Measurements from ENCODE around the gene RGS1.
A peak's percentile ranks its signal among the peaks of the same experiment; 100 is the strongest.
"Not testable (repeated sequence)": the region's sequence is repeated elsewhere in the genome, so short reads cannot be mapped to it uniquely, and the experiment has no call there.

Gene RGS1

GRCh38 chr1:192575499-192576189 lies at the start of gene RGS1:
Gene RGS1, plus strand, starts transcription at chr1:192575773. Its CDS starts 20 bp downstream, at chr1:192575793.
- H3K4me1 ChIP-seq (ENCODE audit: insufficient read depth, low read length), result peaks cover 3% of the 10 kb centered on the region; the same call in 1 of the 2 replicates
- H3K4me3 ChIP-seq (ENCODE audit: low read length), result no peak within 1 kb of the TSS
- no peaks in the 10 kb centered on the region for H3K36me3 ChIP-seq (ENCODE audit: insufficient read depth, low read depth, low read length)
- H3K27me3 ChIP-seq (ENCODE audit: insufficient read depth, low read length), result no peaks in the 10 kb centered on the region
- H3K9me3 ChIP-seq (ENCODE audit: insufficient read depth, low read depth, low read length), result no peaks in the 10 kb centered on the region
- H3K27ac ChIP-seq (ENCODE audit: low read length), result no peak within 1 kb of the TSS
- H3K9ac ChIP-seq (ENCODE audit: low read depth, low read length), result no peak within 1 kb of the TSS

GRCh38 chr1:192527111-192527795 lies 48.3 kb upstream of the RGS1 start:
- H3K36me3 ChIP-seq (ENCODE audit: insufficient read depth, low read depth, low read length), result no peaks in the 10 kb centered on the region
- H3K9me3 ChIP-seq (ENCODE audit: insufficient read depth, low read depth, low read length), result no peaks in the 10 kb centered on the region

GRCh38 chr1:192527950-192528349 lies 47.6 kb upstream of the RGS1 start:
- Histone ChIP-seq H3K9me3 (ENCODE audit: insufficient read depth, low read depth, low read length) (no peaks in the 10 kb centered on the region), H3K27ac (ENCODE audit: low read length) (no peak overlapping the region), H3K9ac (ENCODE audit: low read depth, low read length) (no peak overlapping the region), H3K4me3 (ENCODE audit: low read length) (no peak overlapping the region), H3K4me1 (ENCODE audit: insufficient read depth, low read length) (peaks cover 8% of the 10 kb centered on the region), H3K36me3 (ENCODE audit: insufficient read depth, low read depth, low read length) (no peaks in the 10 kb centered on the region), H3K27me3 (ENCODE audit: insufficient read depth, low read length) (no peaks in the 10 kb centered on the region)

More at GRCh38 chr1:192527111-192527795, 48.3 kb upstream of the RGS1 start:
- peaks cover 8% of the 10 kb centered on the region for H3K4me1 ChIP-seq (ENCODE audit: insufficient read depth, low read length)
- H3K9ac ChIP-seq (ENCODE audit: low read depth, low read length), result no peak overlapping the region
- no peaks in the 10 kb centered on the region for H3K27me3 ChIP-seq (ENCODE audit: insufficient read depth, low read length)
- H3K4me3 ChIP-seq (ENCODE audit: low read length), result no peak overlapping the region
- H3K27ac ChIP-seq (ENCODE audit: low read length), result no peak overlapping the region

- Histone ChIP-seq H3K27ac (ENCODE audit: low read length) (no peak overlapping the region), H3K36me3 (ENCODE audit: insufficient read depth, low read depth, low read length) (no peaks in the 10 kb centered on the region), H3K4me1 (ENCODE audit: insufficient read depth, low read length) (peaks cover 8% of the 10 kb centered on the region), H3K9ac (ENCODE audit: low read depth, low read length) (no peak overlapping the region), H3K27me3 (ENCODE audit: insufficient read depth, low read length) (no peaks in the 10 kb centered on the region), H3K9me3 (ENCODE audit: insufficient read depth, low read depth, low read length) (no peaks in the 10 kb centered on the region), H3K4me3 (ENCODE audit: low read length) (no peak overlapping the region)
Measured at GRCh38 chr1:192529031-192529755, 46.4 kb upstream of the RGS1 start.

- Histone ChIP-seq H3K36me3 (ENCODE audit: insufficient read depth, low read depth, low read length) (no peaks in the 10 kb centered on the region), H3K4me1 (ENCODE audit: insufficient read depth, low read length) (peaks cover 8% of the 10 kb centered on the region), H3K9ac (ENCODE audit: low read depth, low read length) (no peak overlapping the region), H3K4me3 (ENCODE audit: low read length) (no peak overlapping the region), H3K27me3 (ENCODE audit: insufficient read depth, low read length) (no peaks in the 10 kb centered on the region), H3K9me3 (ENCODE audit: insufficient read depth, low read depth, low read length) (no peaks in the 10 kb centered on the region), H3K27ac (ENCODE audit: low read length) (no peak overlapping the region)
Measured at GRCh38 chr1:192529811-192530210, 45.8 kb upstream of the RGS1 start.

- H3K9me3 ChIP-seq (ENCODE audit: insufficient read depth, low read depth, low read length), result no peaks in the 10 kb centered on the region
- H3K27ac ChIP-seq (ENCODE audit: low read length), result no peak overlapping the region
- no peaks in the 10 kb centered on the region for H3K36me3 ChIP-seq (ENCODE audit: insufficient read depth, low read depth, low read length)
- no peaks in the 10 kb centered on the region for H3K27me3 ChIP-seq (ENCODE audit: insufficient read depth, low read length)
- H3K4me3 ChIP-seq (ENCODE audit: low read length), result no peak overlapping the region
- H3K4me1 ChIP-seq (ENCODE audit: insufficient read depth, low read length), result peaks cover 8% of the 10 kb centered on the region
- no peak overlapping the region for H3K9ac ChIP-seq (ENCODE audit: low read depth, low read length)
Measured at GRCh38 chr1:192530254-192530653, 45.3 kb upstream of the RGS1 start.

- H3K9me3 ChIP-seq (ENCODE audit: insufficient read depth, low read depth, low read length); H3K4me1 ChIP-seq (ENCODE audit: insufficient read depth, low read length); H3K4me3 ChIP-seq (ENCODE audit: low read length); H3K9ac ChIP-seq (ENCODE audit: low read depth, low read length); H3K36me3 ChIP-seq (ENCODE audit: insufficient read depth, low read depth, low read length); H3K27ac ChIP-seq (ENCODE audit: low read length); H3K27me3 ChIP-seq (ENCODE audit: insufficient read depth, low read length): not testable (repeated sequence)
Measured at GRCh38 chr1:192531037-192531703, 44.4 kb upstream of the RGS1 start.

GRCh38 chr1:192534666-192535065 lies 40.9 kb upstream of the RGS1 start:
- no peak overlapping the region for H3K9ac ChIP-seq (ENCODE audit: low read depth, low read length)
- peaks cover 12% of the 10 kb centered on the region for H3K4me1 ChIP-seq (ENCODE audit: insufficient read depth, low read length)
- H3K27ac ChIP-seq (ENCODE audit: low read length), result no peak overlapping the region
- no peaks in the 10 kb centered on the region for H3K9me3 ChIP-seq (ENCODE audit: insufficient read depth, low read depth, low read length)
- no peaks in the 10 kb centered on the region for H3K36me3 ChIP-seq (ENCODE audit: insufficient read depth, low read depth, low read length)
- no peak overlapping the region for H3K4me3 ChIP-seq (ENCODE audit: low read length)
- H3K27me3 ChIP-seq (ENCODE audit: insufficient read depth, low read length), result no peaks in the 10 kb centered on the region

- H3K27me3 ChIP-seq (ENCODE audit: insufficient read depth, low read length), result no peaks in the 10 kb centered on the region
- H3K27ac ChIP-seq (ENCODE audit: low read length), result no peak overlapping the region
- no peak overlapping the region for H3K4me3 ChIP-seq (ENCODE audit: low read length)
- H3K9me3 ChIP-seq (ENCODE audit: insufficient read depth, low read depth, low read length), result no peaks in the 10 kb centered on the region
- no peak overlapping the region for H3K9ac ChIP-seq (ENCODE audit: low read depth, low read length)
- H3K4me1 ChIP-seq (ENCODE audit: insufficient read depth, low read length), result peaks cover 16% of the 10 kb centered on the region
- no peaks in the 10 kb centered on the region for H3K36me3 ChIP-seq (ENCODE audit: insufficient read depth, low read depth, low read length)
Measured at GRCh38 chr1:192535916-192536664, 39.5 kb upstream of the RGS1 start.

- H3K27me3 ChIP-seq (ENCODE audit: insufficient read depth, low read length), result no peaks in the 10 kb centered on the region
- no peak overlapping the region for H3K4me3 ChIP-seq (ENCODE audit: low read length)
- H3K4me1 ChIP-seq (ENCODE audit: insufficient read depth, low read length), result peaks cover 16% of the 10 kb centered on the region
- H3K27ac ChIP-seq (ENCODE audit: low read length), result no peak overlapping the region
- no peaks in the 10 kb centered on the region for H3K9me3 ChIP-seq (ENCODE audit: insufficient read depth, low read depth, low read length)
- no peaks in the 10 kb centered on the region for H3K36me3 ChIP-seq (ENCODE audit: insufficient read depth, low read depth, low read length)
- H3K9ac ChIP-seq (ENCODE audit: low read depth, low read length), result 0 out of 2 replicates have a peak overlapping the region, but pooled peaks have one; percentile 40
Measured at GRCh38 chr1:192538407-192539296, 36.9 kb upstream of the RGS1 start.
